Panc1 (cell line): ENCODE measurements around the gene FGD4. TPM values are rescaled to one million over a fixed set of nuclear protein-coding genes. Genes with fewer than 3 reads are reported as not detected.

Source experiments
- ATAC-seq: fragments of 200-7000 bp; cut with Tn5 transposase; 2 replicates; pipeline ENCODE4 v1.9.1; 2020; ENCODE audit warnings: mild to moderate bottlenecking, moderate library complexity
- BruUV-seq: library from RNA; stranded (reverse); fragments of 400-500 nt; replicated peaks from 2 replicates; lab custom pipeline; 2021; lab: Mats Ljungman, UMichigan
- CTCF ChIA-PET: fragments of 300-600 bp; sonication (Branson Sonifier 250); formaldehyde crosslinking; loops from one replicate; lab custom pipeline; 2022; ENCODE audit warnings: antibody characterized with exemption; lab: Charles Lee
- POLR2A ChIA-PET: fragments of 300-600 bp; sonication (Branson Sonifier 250); formaldehyde crosslinking; loops from one replicate; lab custom pipeline; 2022; ENCODE audit warnings: antibody characterized with exemption; lab: Charles Lee
- DNase-seq: peaks from one replicate; pipeline ENCODE4 v3.0.0-alpha.2; 2010; ENCODE audit warnings: low read depth, low spot score
- H3K27ac ChIP-seq: 2 replicates; pipeline ENCODE4 v1.5.1; 2011; ENCODE audit warnings: mild to moderate bottlenecking, low read length, inconsistent platforms
- H3K27me3 ChIP-seq: fragments of 200-500 bp; sonication (Bioruptor generic); 2 replicates; pipeline ENCODE4 v1.6.0; 2014; ENCODE audit warnings: low read length, inconsistent platforms; ENCODE audit not compliant: control insufficient read depth, insufficient read depth
- H3K36me3 ChIP-seq: fragments of 200-500 bp; sonication (Bioruptor generic); 2 replicates; pipeline ENCODE4 v1.5.1; 2014; ENCODE audit warnings: inconsistent platforms, mild to moderate bottlenecking, low read length, moderate library complexity; ENCODE audit not compliant: control insufficient read depth, insufficient read depth
- H3K4me1 ChIP-seq: 2 replicates; pipeline ENCODE4 v1.5.1; 2011; ENCODE audit warnings: inconsistent platforms, mild to moderate bottlenecking, low read length, moderate library complexity; ENCODE audit not compliant: control insufficient read depth, insufficient read depth
- H3K4me3 ChIP-seq, 2 experiments: 2 replicates each; pipeline ENCODE4 v1.5.1; 2011 to 2012; ENCODE audit warnings: low read depth in 2 of 2, low read length in 2 of 2, mild to moderate bottlenecking in 2 of 2, inconsistent platforms in 1 of 2, moderate library complexity in 1 of 2
- H3K9me3 ChIP-seq: fragments of 200-500 bp; sonication (Bioruptor generic); 2 replicates; pipeline ENCODE4 v1.5.1; 2014; ENCODE audit warnings: low read depth, mild to moderate bottlenecking, inconsistent platforms, low read length, moderate library complexity; ENCODE audit not compliant: control insufficient read depth, insufficient read depth
- POLR2AphosphoS5 ChIP-seq: IDR thresholded peaks from 2 replicates; pipeline ENCODE4 v1.6.1; 2012; ENCODE audit warnings: mild to moderate bottlenecking, low read depth, low read length, moderate library complexity
- SIN3A ChIP-seq: IDR thresholded peaks from 2 replicates; pipeline ENCODE4 v1.6.1; 2012; ENCODE audit warnings: low read depth, mild to moderate bottlenecking, low read length, moderate library complexity, borderline replicate concordance; ENCODE audit not compliant: insufficient read depth
- TCF7L2 ChIP-seq: IDR thresholded peaks from 2 replicates; pipeline ENCODE4 v1.6.1; 2011; ENCODE audit warnings: mild to moderate bottlenecking, low read depth, low read length, inconsistent platforms
- in situ Hi-C: cut with HindIII; loops from 2 replicates; pipeline ENCODE4 v1.10.0; 2016; ENCODE audit warnings: low sequenced_read_pairs, low pct_unique_long_range_greater_than_20kb
- intact Hi-C: fragments of 100-400 bp; cut with micrococcal nuclease; formaldehyde crosslinking; loops from one replicate; pipeline ENCODE4 v1.10.0; 2022; ENCODE audit not compliant: unreplicated experiment
- total RNA-seq: library from RNA; stranded (reverse); gene quantifications from one replicate; pipeline ENCODE4 v1.2.1, GENCODE V29; 2021; ENCODE audit not compliant: unreplicated experiment
- TF ChIP-seq, protein P1 (sequence below), 2 experiments: IDR thresholded peaks; 2 replicates each; pipeline ENCODE4 v1.6.1; 2011 to 2012; ENCODE audit warnings: low read depth in 2 of 2, control low read depth in 1 of 2, low read length in 1 of 2, mild to moderate bottlenecking in 1 of 2, moderate library complexity in 1 of 2; ENCODE audit not compliant: insufficient read depth in 1 of 2
- TF ChIP-seq, protein P2 (sequence below): fragments of 450-650 bp; IDR thresholded peaks from 2 replicates; pipeline ENCODE4 v1.5.1; 2017; ENCODE audit warnings: mild to moderate bottlenecking

The FGD4 gene
- total RNA-seq, 1 experiment from 2014 or later, result 5.0 TPM

GRCh38 chr12:32377344-32378055 is 21.9 kb upstream of the FGD4 start:
- peaks cover 12% of the 10 kb centered on the region; the same call in 1 of the 2 replicates for H3K27me3 ChIP-seq
- H3K9me3 ChIP-seq, result no peaks in the 10 kb centered on the region
- H3K27ac ChIP-seq, result no peak overlapping the region
- ChIA-PET CTCF (no interaction called here), POLR2A (no interaction called here)
- H3K36me3 ChIP-seq, result no peaks in the 10 kb centered on the region
- no peak overlapping the region for H3K4me3 ChIP-seq
- in situ Hi-C loops (no loop called here), intact Hi-C loops (no loop called here)
- TF ChIP-seq TCF7L2, result no peak
- TF ChIP-seq, protein P1, sequence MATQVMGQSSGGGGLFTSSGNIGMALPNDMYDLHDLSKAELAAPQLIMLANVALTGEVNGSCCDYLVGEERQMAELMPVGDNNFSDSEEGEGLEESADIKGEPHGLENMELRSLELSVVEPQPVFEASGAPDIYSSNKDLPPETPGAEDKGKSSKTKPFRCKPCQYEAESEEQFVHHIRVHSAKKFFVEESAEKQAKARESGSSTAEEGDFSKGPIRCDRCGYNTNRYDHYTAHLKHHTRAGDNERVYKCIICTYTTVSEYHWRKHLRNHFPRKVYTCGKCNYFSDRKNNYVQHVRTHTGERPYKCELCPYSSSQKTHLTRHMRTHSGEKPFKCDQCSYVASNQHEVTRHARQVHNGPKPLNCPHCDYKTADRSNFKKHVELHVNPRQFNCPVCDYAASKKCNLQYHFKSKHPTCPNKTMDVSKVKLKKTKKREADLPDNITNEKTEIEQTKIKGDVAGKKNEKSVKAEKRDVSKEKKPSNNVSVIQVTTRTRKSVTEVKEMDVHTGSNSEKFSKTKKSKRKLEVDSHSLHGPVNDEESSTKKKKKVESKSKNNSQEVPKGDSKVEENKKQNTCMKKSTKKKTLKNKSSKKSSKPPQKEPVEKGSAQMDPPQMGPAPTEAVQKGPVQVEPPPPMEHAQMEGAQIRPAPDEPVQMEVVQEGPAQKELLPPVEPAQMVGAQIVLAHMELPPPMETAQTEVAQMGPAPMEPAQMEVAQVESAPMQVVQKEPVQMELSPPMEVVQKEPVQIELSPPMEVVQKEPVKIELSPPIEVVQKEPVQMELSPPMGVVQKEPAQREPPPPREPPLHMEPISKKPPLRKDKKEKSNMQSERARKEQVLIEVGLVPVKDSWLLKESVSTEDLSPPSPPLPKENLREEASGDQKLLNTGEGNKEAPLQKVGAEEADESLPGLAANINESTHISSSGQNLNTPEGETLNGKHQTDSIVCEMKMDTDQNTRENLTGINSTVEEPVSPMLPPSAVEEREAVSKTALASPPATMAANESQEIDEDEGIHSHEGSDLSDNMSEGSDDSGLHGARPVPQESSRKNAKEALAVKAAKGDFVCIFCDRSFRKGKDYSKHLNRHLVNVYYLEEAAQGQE (IDR thresholded peaks at IDR 0.05; ENCODE audit: insufficient read depth in 1 of 2, low read depth in 2 of 2, low read length in 1 of 2), result no peak
- TF ChIP-seq POLR2AphosphoS5, result no peak
- no peak for TF ChIP-seq SIN3A
- TF ChIP-seq, protein P2, sequence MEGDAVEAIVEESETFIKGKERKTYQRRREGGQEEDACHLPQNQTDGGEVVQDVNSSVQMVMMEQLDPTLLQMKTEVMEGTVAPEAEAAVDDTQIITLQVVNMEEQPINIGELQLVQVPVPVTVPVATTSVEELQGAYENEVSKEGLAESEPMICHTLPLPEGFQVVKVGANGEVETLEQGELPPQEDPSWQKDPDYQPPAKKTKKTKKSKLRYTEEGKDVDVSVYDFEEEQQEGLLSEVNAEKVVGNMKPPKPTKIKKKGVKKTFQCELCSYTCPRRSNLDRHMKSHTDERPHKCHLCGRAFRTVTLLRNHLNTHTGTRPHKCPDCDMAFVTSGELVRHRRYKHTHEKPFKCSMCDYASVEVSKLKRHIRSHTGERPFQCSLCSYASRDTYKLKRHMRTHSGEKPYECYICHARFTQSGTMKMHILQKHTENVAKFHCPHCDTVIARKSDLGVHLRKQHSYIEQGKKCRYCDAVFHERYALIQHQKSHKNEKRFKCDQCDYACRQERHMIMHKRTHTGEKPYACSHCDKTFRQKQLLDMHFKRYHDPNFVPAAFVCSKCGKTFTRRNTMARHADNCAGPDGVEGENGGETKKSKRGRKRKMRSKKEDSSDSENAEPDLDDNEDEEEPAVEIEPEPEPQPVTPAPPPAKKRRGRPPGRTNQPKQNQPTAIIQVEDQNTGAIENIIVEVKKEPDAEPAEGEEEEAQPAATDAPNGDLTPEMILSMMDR, result no peak
- DNase-seq (no peak), ATAC-seq (no peak)
- no peaks in the 10 kb centered on the region for H3K4me1 ChIP-seq
- no TSS peak for BruUV-seq

GRCh38 chr12:32379213-32379612 is 20.1 kb upstream of the FGD4 start:
- Histone ChIP-seq H3K27me3 (peaks cover 18% of the 10 kb centered on the region; the same call in 1 of the 2 replicates), H3K4me1 (no peaks in the 10 kb centered on the region), H3K4me3 (no peak overlapping the region), H3K27ac (no peak overlapping the region), H3K36me3 (no peaks in the 10 kb centered on the region), H3K9me3 (no peaks in the 10 kb centered on the region)
- intact Hi-C loops, result no loop called here
- in situ Hi-C loops, result no loop called here
- no peak for TF ChIP-seq POLR2AphosphoS5
- TF ChIP-seq SIN3A, result no peak
- TF ChIP-seq TCF7L2, result no peak
- TF ChIP-seq, protein P2, result no peak
- TF ChIP-seq, protein P1 (IDR thresholded peaks at IDR 0.05; ENCODE audit: insufficient read depth in 1 of 2, low read depth in 2 of 2, low read length in 1 of 2), result no peak
- BruUV-seq, result no TSS peak
- no peak for DNase-seq
- ChIA-PET POLR2A (no interaction called here), CTCF (no interaction called here)
- no peak for ATAC-seq
